ENCODE measurements around the gene ARID1B.

The ARID1B gene

GRCh38 chr6:157246771-157247484 lies 469.8 kb downstream of the ARID1B start:
- DNase-seq (ENCODE audit: low spot score): no peak

- no peak for DNase-seq (ENCODE audit: low spot score)
Measured at GRCh38 chr6:157248264-157248663, 471.1 kb downstream of the ARID1B start.

GRCh38 chr6:157249826-157250225 lies 472.6 kb downstream of the ARID1B start:
- no peak for DNase-seq (ENCODE audit: low spot score)

- no peak for DNase-seq (ENCODE audit: low spot score)
Measured at GRCh38 chr6:157251586-157252247, 474.5 kb downstream of the ARID1B start.

GRCh38 chr6:157253017-157253416 lies 475.8 kb downstream of the ARID1B start:
- no peak for DNase-seq (ENCODE audit: low spot score)

GRCh38 chr6:157253699-157254098 lies 476.5 kb downstream of the ARID1B start:
- no peak for DNase-seq (ENCODE audit: low spot score)

GRCh38 chr6:157254538-157254937 lies 477.4 kb downstream of the ARID1B start:
- no peak for DNase-seq (ENCODE audit: low spot score)

- DNase-seq (ENCODE audit: low spot score): no peak
Measured at GRCh38 chr6:157255079-157255478, 477.9 kb downstream of the ARID1B start.

GRCh38 chr6:157258878-157259277 lies 481.7 kb downstream of the ARID1B start:
- DNase-seq (ENCODE audit: low spot score): no peak

GRCh38 chr6:157259443-157259842 lies 482.3 kb downstream of the ARID1B start:
- no peak for DNase-seq (ENCODE audit: low spot score)
